MM.1S (cell line): ENCODE results near the gene TRIM41.

Experiments
- EZH2 ChIP-seq: fragments of 300-600 bp; sonication (generic); optimal IDR thresholded peaks from 2 replicates; pipeline ENCODE3; 2017; ENCODE audit warnings: low read depth, mild to moderate bottlenecking, antibody characterized with exemption, low read length, mixed read lengths
- EZH2phosphoT487 ChIP-seq: fragments of 300-600 bp; sonication (generic); IDR thresholded peaks from 2 replicates; pipeline ENCODE4 v1.6.1; 2018; ENCODE audit warnings: antibody characterized with exemption, low read length
- TF ChIP-seq, protein P1 (sequence below): fragments of 300-600 bp; sonication (generic); IDR thresholded peaks from 2 replicates; pipeline ENCODE4 v1.5.1; 2016; ENCODE audit warnings: antibody characterized with exemption, low read length, mixed read lengths

DNA sequence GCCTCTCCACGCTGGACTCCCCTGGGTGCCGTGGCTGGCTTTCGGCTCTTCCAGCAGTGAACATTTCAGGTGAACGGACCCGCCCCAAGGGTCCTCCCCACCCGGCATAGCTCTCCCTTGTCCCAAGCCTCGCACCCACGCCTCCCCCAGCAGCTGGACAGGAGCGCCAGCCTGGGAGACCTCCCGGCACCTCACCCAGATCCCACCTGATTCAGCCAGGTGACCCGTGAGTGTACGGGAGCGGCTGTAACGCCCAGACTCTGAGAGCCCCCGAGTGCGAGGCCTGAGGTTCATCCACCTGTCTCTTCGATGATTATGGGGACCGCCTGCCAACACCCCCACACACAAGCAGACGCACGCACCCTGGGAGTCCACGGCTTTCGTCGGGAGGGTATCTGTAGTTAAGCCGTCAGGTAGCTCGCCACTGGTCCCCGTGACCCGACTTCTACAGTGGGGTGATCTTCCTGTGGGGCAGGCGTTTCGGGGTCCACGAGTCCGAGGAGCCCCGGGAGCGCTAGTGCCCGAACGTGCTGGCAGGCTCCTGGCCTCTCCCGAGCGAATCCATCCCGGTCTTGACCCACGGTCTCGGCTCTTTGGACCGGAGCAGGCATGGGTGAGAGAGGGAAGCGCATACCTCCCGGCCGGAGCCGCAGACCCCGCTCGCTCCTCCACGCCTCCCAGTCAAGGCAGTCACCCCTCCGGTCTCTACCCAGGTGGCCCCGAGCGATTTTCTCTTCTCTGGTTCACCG is 32.9 kb upstream of the TRIM41 start:
- TF ChIP-seq EZH2 = no peak
- TF ChIP-seq, protein P1, sequence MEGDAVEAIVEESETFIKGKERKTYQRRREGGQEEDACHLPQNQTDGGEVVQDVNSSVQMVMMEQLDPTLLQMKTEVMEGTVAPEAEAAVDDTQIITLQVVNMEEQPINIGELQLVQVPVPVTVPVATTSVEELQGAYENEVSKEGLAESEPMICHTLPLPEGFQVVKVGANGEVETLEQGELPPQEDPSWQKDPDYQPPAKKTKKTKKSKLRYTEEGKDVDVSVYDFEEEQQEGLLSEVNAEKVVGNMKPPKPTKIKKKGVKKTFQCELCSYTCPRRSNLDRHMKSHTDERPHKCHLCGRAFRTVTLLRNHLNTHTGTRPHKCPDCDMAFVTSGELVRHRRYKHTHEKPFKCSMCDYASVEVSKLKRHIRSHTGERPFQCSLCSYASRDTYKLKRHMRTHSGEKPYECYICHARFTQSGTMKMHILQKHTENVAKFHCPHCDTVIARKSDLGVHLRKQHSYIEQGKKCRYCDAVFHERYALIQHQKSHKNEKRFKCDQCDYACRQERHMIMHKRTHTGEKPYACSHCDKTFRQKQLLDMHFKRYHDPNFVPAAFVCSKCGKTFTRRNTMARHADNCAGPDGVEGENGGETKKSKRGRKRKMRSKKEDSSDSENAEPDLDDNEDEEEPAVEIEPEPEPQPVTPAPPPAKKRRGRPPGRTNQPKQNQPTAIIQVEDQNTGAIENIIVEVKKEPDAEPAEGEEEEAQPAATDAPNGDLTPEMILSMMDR = no peak
- no peak for TF ChIP-seq EZH2phosphoT487
